ENCODE results near the gene GLUD1.

GRCh38 chr10:87064651-87065050 is 30.0 kb downstream of the GLUD1 start:
- TF ChIP-seq CTCF (IDR thresholded peaks at IDR 0.05) (no peak), EZH2 (IDR thresholded peaks at IDR 0.05) (no peak)

All from neural progenitor cell (in vitro differentiated cells).